Body of pancreas (tissue), 4 donors: Measurements from ENCODE around the gene STX8.

ENCODE experiments used
- CTCF ChIP-seq, 7 experiments: fragments of 450-650 bp in 4 of 7; fragments of 200-600 bp in 3 of 7; sonication (generic) in 3 of 7; IDR thresholded peaks; one replicate each; pipeline ENCODE4 v1.5.1; 2016 to 2019; ENCODE audit warnings: antibody characterized with exemption in 7 of 7
- POLR2A ChIP-seq, 3 donors: fragments of 450-650 bp; IDR thresholded peaks; one replicate each; pipeline ENCODE4 v1.6.1; 2016; ENCODE audit warnings: antibody characterized with exemption in 3 of 3, mild to moderate bottlenecking in 2 of 3

- TF ChIP-seq POLR2A (IDR thresholded peaks at IDR 0.05) (no peak), CTCF (IDR thresholded peaks at IDR 0.05) (no peak)
These were observed 283.1 kb downstream of the STX8 start for GRCh38 chr17:9292561-9292941.
